ENCODE data around the gene TLR9. TPM values are rescaled to one million over a fixed set of nuclear protein-coding genes. Genes with fewer than 3 reads are reported as not detected.

Gene TLR9
- total RNA-seq, 1 experiment from 2014 or later = not detected

DNA sequence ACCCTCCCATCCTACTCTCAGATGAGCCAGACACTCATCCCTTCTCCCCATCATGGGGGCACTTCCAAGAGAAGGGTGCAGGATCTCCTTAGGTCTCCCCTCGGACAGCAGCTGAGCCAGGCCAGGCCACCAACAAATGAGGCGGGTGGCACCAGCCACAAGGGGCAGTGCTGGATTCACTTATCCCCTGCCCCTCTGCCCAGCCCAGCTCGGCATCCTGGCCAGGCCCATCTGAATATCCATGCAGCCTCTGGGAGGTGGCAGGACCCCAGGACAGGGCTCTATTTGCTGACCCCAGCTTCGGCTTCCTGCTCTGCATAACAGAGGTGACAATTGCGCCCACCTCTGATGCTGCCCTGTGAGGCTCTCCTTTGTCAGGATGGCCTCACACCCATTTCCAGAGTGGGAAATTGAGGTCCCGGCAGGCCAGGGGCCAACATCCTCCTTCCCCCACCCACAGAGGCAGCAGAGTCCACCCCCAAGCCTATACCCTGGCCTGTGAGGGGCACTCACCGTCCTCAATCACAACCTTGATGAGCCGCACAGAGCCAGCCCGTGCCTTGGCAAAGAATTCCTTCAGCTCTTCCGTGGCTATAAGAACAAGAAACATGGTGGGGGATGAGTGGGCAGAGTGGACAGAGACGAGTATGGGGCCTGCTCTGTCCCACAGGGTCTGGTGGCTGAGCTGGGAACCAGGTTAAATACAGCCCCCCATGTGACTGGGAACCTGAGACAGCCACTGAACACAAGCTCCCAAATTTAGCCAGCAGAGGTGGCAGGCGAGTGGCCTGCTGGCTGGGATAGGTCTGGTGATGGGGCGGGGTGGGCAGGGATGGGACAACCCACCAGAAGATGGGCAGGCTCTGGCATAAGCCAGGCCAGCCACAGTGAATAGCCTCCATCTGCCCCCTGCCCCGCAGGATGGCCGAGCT is 9.3 kb upstream of the TLR9 start:
- no peaks in the 10 kb centered on the region for H3K9me3 ChIP-seq (ENCODE audit: low read length)
- H3K79me2 ChIP-seq (ENCODE audit: low read length) = peaks cover 54% of the 10 kb centered on the region
- CTCF ChIA-PET = no interaction called here
- H2AFZ ChIP-seq (ENCODE audit: low read length) = no peak overlapping the region
- POLR2A ChIA-PET (ENCODE audit: unreplicated experiment) = no interaction called here
- TF ChIP-seq, protein P1, sequence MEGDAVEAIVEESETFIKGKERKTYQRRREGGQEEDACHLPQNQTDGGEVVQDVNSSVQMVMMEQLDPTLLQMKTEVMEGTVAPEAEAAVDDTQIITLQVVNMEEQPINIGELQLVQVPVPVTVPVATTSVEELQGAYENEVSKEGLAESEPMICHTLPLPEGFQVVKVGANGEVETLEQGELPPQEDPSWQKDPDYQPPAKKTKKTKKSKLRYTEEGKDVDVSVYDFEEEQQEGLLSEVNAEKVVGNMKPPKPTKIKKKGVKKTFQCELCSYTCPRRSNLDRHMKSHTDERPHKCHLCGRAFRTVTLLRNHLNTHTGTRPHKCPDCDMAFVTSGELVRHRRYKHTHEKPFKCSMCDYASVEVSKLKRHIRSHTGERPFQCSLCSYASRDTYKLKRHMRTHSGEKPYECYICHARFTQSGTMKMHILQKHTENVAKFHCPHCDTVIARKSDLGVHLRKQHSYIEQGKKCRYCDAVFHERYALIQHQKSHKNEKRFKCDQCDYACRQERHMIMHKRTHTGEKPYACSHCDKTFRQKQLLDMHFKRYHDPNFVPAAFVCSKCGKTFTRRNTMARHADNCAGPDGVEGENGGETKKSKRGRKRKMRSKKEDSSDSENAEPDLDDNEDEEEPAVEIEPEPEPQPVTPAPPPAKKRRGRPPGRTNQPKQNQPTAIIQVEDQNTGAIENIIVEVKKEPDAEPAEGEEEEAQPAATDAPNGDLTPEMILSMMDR (conservative IDR thresholded peaks at IDR 0.05; ENCODE audit: low read depth, low read length) = peak; percentile 38; the same call in 1 of the 2 replicates
- no peak for TF ChIP-seq EZH2phosphoT487 (IDR thresholded peaks at IDR 0.05; ENCODE audit: borderline replicate concordance, low read length)
- intact Hi-C loops (cut with micrococcal nuclease) = loop anchor here (5.0 kb wide), 2 partner anchors 43 to 103 kb away; partner anchors contain the start of gene WDR82
- H3K36me3 ChIP-seq (ENCODE audit: low read depth, low read length) = peaks cover 26% of the 10 kb centered on the region
- H3K9me2 ChIP-seq (replicated peaks; ENCODE audit: low read length) = no peaks in the 10 kb centered on the region
- no peak overlapping the region for H3K4me3 ChIP-seq (ENCODE audit: low read length)
- DNase-seq = no peak
- peaks cover 25% of the 10 kb centered on the region for H3K4me1 ChIP-seq (ENCODE audit: insufficient read depth, low read length)
- no peaks in the 10 kb centered on the region for H3F3A ChIP-seq (ENCODE audit: low read length, unreplicated experiment)
- no peak overlapping the region for H3K4me2 ChIP-seq (ENCODE audit: low read length)
- H3K27ac ChIP-seq (ENCODE audit: low read length) = no peak overlapping the region
- H3K27me3 ChIP-seq (ENCODE audit: low read length) = no peaks in the 10 kb centered on the region
- BruUV-seq (replicated peaks) = no TSS peak
- H4K20me1 ChIP-seq (ENCODE audit: low read length) = no peaks in the 10 kb centered on the region
- no peak for ATAC-seq
- no peak overlapping the region for H3K9ac ChIP-seq (ENCODE audit: low read length)

DNA sequence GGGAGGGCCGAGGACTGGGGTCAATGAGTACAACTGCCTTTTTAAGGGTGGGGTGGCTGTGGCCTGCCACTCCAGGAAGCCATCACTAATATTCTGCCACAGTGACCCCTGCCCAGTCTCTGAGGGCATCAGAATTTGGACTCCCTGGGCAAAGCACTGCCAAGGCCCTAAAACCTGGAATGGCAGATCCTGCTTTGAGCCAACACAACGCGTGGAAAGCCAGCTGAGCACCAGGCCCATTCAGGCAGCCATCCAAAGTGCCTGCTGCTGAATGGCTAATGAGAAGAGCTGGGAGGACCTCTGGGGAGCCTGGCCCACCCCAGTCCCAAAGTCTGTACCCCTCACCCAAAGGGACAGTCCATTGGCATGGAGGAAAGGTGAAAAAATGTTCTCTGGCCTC is 8.5 kb upstream of the TLR9 start:
- Histone ChIP-seq H3K36me3 (ENCODE audit: low read depth, low read length) (peaks cover 34% of the 10 kb centered on the region), H3K9ac (ENCODE audit: low read length) (no peak overlapping the region), H3K9me3 (ENCODE audit: low read length) (no peaks in the 10 kb centered on the region), H3F3A (ENCODE audit: low read length, unreplicated experiment) (no peaks in the 10 kb centered on the region), H3K4me3 (ENCODE audit: low read length) (no peak overlapping the region), H3K4me1 (ENCODE audit: insufficient read depth, low read length) (peaks cover 23% of the 10 kb centered on the region), H3K79me2 (ENCODE audit: low read length) (peaks cover 47% of the 10 kb centered on the region), H3K27me3 (ENCODE audit: low read length) (no peaks in the 10 kb centered on the region), H3K4me2 (ENCODE audit: low read length) (no peak overlapping the region), H4K20me1 (ENCODE audit: low read length) (no peaks in the 10 kb centered on the region), H3K9me2 (replicated peaks; ENCODE audit: low read length) (no peaks in the 10 kb centered on the region), H2AFZ (ENCODE audit: low read length) (no peak overlapping the region), H3K27ac (ENCODE audit: low read length) (no peak overlapping the region)
- TF ChIP-seq EZH2phosphoT487 (IDR thresholded peaks at IDR 0.05; ENCODE audit: borderline replicate concordance, low read length) (no peak), EZH2 (IDR thresholded peaks at IDR 0.05; ENCODE audit: low read length, unreplicated experiment) (no peak)
- TF ChIP-seq, protein P1 (conservative IDR thresholded peaks at IDR 0.05; ENCODE audit: low read depth, low read length) = no peak
- DNase-seq = no peak
- CTCF ChIA-PET = interaction anchor here (1.1 kb wide), 1 partner anchor 14 kb away, joined by 3 read pairs; no protein-coding TSS in a partner anchor
- BruUV-seq (replicated peaks) = no TSS peak
- no peak for ATAC-seq
- POLR2A ChIA-PET (ENCODE audit: unreplicated experiment) = no interaction called here
- intact Hi-C loops (cut with micrococcal nuclease) = no loop called here

DNA sequence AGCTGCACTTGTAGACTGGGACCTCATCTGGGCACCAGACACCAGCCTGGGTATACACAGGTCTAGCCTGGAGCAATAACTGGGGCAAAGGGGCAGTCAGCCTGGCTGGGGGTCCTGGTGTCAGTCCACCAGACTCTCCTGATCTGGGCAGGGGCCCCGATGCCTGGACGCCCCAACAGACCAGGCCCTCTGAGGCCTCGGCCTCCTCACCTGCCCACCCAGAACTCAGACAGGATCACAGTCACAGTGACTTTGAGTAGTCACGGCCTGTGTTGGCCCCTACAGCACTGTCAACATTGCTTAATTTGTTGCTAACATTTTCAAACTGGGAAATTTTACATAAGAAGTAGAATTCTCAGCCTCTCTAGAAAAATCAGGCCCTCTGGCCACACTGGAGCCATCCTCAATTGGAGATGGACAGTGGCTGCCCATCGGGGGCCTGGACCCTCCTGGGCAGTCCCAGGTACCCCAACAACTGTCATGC is 7.7 kb upstream of the TLR9 start:
- H3K4me2 ChIP-seq (ENCODE audit: low read length) = no peak overlapping the region
- H3K9me3 ChIP-seq (ENCODE audit: low read length) = no peaks in the 10 kb centered on the region
- ChIA-PET CTCF (interaction anchor here (1.1 kb wide), 1 partner anchor 13 kb away, joined by 3 read pairs; no protein-coding TSS in a partner anchor), POLR2A (ENCODE audit: unreplicated experiment) (no interaction called here)
- H3K9me2 ChIP-seq (replicated peaks; ENCODE audit: low read length) = no peaks in the 10 kb centered on the region
- no peaks in the 10 kb centered on the region for H3F3A ChIP-seq (ENCODE audit: low read length, unreplicated experiment)
- no peak overlapping the region for H3K27ac ChIP-seq (ENCODE audit: low read length)
- no peak overlapping the region for H3K4me3 ChIP-seq (ENCODE audit: low read length)
- TF ChIP-seq EZH2phosphoT487 (IDR thresholded peaks at IDR 0.05; ENCODE audit: borderline replicate concordance, low read length) (no peak), EZH2 (IDR thresholded peaks at IDR 0.05; ENCODE audit: low read length, unreplicated experiment) (no peak)
- TF ChIP-seq, protein P1 (conservative IDR thresholded peaks at IDR 0.05; ENCODE audit: low read depth, low read length) = no peak
- peaks cover 21% of the 10 kb centered on the region for H3K4me1 ChIP-seq (ENCODE audit: insufficient read depth, low read length)
- H2AFZ ChIP-seq (ENCODE audit: low read length) = no peak overlapping the region
- H4K20me1 ChIP-seq (ENCODE audit: low read length) = no peaks in the 10 kb centered on the region
- peaks cover 39% of the 10 kb centered on the region for H3K79me2 ChIP-seq (ENCODE audit: low read length)
- BruUV-seq (replicated peaks) = no TSS peak
- no peaks in the 10 kb centered on the region for H3K27me3 ChIP-seq (ENCODE audit: low read length)
- intact Hi-C loops (cut with micrococcal nuclease) = no loop called here
- DNase-seq (no peak), ATAC-seq (no peak)
- peaks cover 37% of the 10 kb centered on the region for H3K36me3 ChIP-seq (ENCODE audit: low read depth, low read length)
- H3K9ac ChIP-seq (ENCODE audit: low read length) = no peak overlapping the region
